ENCODE measurements around the gene RAB3IP.

RAB3IP gene

DNA sequence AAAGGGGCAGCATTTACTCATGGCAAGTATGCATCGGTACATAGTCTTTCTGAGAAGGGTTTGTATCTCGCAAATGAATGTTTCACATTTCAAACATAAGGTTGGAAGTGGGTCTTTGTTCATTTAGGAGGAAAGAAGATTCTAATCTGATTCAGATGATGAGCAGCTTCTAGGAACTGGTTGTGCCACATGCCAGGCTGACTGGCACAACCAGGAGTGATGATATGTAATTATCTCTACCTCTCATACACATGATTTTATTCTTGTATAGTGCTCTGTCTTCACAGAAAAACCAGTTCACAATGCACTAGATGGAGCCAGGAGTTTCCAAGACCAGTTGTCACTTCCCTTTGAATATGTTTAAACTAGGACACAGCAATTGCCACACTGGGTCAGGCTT, 25.8 kb upstream of the RAB3IP start:
- TF ChIP-seq POLR2AphosphoS5 (IDR thresholded peaks at IDR 0.05; ENCODE audit: low read depth, low read length): no peak
- no peak for TF ChIP-seq POLR2A (IDR thresholded peaks at IDR 0.05; ENCODE audit: low read depth, low read length)
- TF ChIP-seq TAF1 (IDR thresholded peaks at IDR 0.05; ENCODE audit: low read depth, low read length): no peak
- TF ChIP-seq SPI1 (IDR thresholded peaks at IDR 0.05; ENCODE audit: low read depth, low read length): no peak
- no peak for TF ChIP-seq PAX5 (IDR thresholded peaks at IDR 0.05; ENCODE audit: insufficient read depth, low read length, severe bottlenecking)
- no peak for TF ChIP-seq POU2F2 (IDR thresholded peaks at IDR 0.05; ENCODE audit: low read depth, low read length)
- FAIRE-seq (no peak), DNase-seq (ENCODE audit: insufficient read length, low spot score) (no peak)

DNA sequence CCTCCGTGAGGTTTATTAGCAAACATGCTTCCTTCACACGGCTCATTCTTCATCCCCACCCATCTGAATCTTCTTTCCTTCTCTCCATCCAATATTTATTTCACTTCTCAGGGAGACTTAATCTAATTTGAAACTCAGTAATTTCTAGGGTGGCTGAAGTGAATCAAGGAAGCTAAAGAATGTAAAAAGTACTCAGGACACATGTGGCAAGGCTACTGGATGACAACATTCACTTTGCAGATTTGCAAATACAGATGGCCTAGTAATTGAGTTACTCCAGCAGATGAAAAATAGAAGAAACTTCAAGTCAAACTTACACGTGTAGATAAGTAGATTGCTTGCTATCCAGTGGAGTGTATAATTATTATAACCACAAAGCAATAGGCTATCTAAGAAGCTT, 24.1 kb upstream of the RAB3IP start:
- FAIRE-seq: no peak
- TF ChIP-seq POU2F2 (IDR thresholded peaks at IDR 0.05; ENCODE audit: low read depth, low read length): no peak
- no peak for TF ChIP-seq SPI1 (IDR thresholded peaks at IDR 0.05; ENCODE audit: low read depth, low read length)
- no peak for TF ChIP-seq POLR2AphosphoS5 (IDR thresholded peaks at IDR 0.05; ENCODE audit: low read depth, low read length)
- TF ChIP-seq TAF1 (IDR thresholded peaks at IDR 0.05; ENCODE audit: low read depth, low read length): no peak
- TF ChIP-seq PAX5 (IDR thresholded peaks at IDR 0.05; ENCODE audit: insufficient read depth, low read length, severe bottlenecking): no peak
- no peak for TF ChIP-seq POLR2A (IDR thresholded peaks at IDR 0.05; ENCODE audit: low read depth, low read length)

DNA sequence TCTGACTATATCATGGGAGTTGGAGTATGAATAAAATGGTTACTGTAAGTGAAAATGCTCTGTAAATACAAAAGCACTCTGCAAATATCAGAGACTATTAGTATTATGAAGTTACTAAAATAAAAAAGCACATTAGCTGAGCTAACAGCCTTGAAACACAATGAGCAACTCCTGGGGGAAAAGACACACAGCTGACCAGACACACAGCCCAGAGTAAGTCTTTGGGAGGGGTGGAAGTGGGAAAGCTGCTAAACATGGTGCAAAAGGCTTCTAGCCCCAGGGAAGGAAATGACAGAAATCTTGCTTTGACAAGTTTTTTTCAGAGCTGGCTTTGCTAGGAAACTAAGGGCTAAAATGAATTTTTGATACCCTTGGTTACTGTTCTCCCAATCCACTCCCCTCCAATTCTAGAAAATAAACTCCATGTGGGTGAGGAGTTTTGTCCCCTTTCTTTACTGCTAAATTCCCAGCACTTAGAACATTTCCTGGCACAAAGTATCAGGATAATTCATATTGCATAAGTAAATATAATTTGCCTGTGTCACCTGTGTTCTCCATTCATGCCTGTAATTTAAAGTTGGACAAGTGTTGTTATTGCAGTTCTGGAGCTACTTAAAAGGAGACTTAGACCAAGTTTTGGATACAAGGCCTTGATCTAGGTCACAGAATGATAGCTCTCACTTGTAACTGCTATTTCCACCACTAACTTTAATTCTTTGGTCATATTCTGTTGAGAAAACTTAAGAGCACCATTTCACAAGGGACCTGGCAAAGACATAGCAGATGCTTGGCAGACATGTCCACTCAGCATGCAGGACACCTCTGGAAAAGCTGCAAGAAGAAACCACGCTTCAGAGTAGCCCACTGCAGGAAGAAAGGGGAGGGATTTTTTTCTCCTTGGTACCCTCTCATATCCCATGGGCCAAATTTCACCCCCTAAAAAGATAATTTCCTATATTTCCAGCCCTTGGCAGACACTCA, 19.0 kb upstream of the RAB3IP start:
- TF ChIP-seq POU2F2 (IDR thresholded peaks at IDR 0.05; ENCODE audit: low read depth, low read length) (no peak), SPI1 (IDR thresholded peaks at IDR 0.05; ENCODE audit: low read depth, low read length) (no peak), POLR2AphosphoS5 (IDR thresholded peaks at IDR 0.05; ENCODE audit: low read depth, low read length) (no peak), POLR2A (IDR thresholded peaks at IDR 0.05; ENCODE audit: low read depth, low read length) (no peak), PAX5 (IDR thresholded peaks at IDR 0.05; ENCODE audit: insufficient read depth, low read length, severe bottlenecking) (no peak), TAF1 (IDR thresholded peaks at IDR 0.05; ENCODE audit: low read depth, low read length) (no peak)
- DNase-seq (ENCODE audit: insufficient read length, low spot score) (no peak), FAIRE-seq (no peak)

More for the DNA sequence above, 24.1 kb upstream of the RAB3IP start:
- DNase-seq (ENCODE audit: insufficient read length, low spot score): no peak

DNA sequence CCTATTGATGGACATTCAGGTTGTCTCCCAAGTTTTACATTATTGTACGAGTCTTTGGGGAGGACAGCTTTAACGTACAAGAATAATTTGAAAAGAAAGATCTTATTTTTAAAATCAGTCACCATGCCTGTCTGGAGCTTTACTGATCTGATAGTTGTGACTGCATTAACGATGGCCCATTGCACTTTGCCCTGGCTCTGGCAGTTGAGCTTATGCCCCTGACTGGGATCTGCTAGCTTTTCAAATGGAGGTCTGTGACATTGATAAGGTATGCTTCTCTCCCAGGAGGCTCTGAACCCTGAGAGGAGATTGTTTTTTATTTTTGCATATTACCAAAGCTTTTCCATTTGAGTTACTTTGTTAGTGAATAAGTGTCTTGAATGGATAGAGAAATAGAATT, 17.9 kb upstream of the RAB3IP start:
- no peak for DNase-seq (ENCODE audit: insufficient read length, low spot score)
- TF ChIP-seq POLR2AphosphoS5 (IDR thresholded peaks at IDR 0.05; ENCODE audit: low read depth, low read length): no peak
- no peak for TF ChIP-seq POU2F2 (IDR thresholded peaks at IDR 0.05; ENCODE audit: low read depth, low read length)
- no peak for TF ChIP-seq TAF1 (IDR thresholded peaks at IDR 0.05; ENCODE audit: low read depth, low read length)
- no peak for TF ChIP-seq PAX5 (IDR thresholded peaks at IDR 0.05; ENCODE audit: insufficient read depth, low read length, severe bottlenecking)
- no peak for TF ChIP-seq SPI1 (IDR thresholded peaks at IDR 0.05; ENCODE audit: low read depth, low read length)
- no peak for TF ChIP-seq POLR2A (IDR thresholded peaks at IDR 0.05; ENCODE audit: low read depth, low read length)
- no peak for FAIRE-seq

DNA sequence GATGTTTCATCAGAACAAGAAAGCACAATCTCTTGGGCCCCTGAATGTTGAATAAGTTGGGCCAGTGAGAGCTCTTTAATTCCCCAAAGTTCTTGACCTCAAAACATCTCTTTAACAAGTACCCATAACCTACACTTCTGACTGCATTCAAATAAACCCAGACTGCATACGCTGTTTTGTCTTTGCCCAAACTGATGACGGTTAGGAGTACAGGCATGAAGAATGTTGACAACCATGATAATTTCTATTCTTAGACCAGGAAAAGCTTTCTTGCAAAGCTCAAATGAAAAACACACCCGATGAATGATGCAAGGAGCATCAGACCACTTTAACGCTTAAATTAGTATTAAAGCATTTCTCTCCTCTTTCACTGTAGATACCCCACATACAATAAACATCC, 11.7 kb upstream of the RAB3IP start:
- TF ChIP-seq POLR2AphosphoS5 (IDR thresholded peaks at IDR 0.05; ENCODE audit: low read depth, low read length): no peak
- no peak for TF ChIP-seq POU2F2 (IDR thresholded peaks at IDR 0.05; ENCODE audit: low read depth, low read length)
- TF ChIP-seq SPI1 (IDR thresholded peaks at IDR 0.05; ENCODE audit: low read depth, low read length): no peak
- no peak for DNase-seq (ENCODE audit: insufficient read length, low spot score)
- no peak for FAIRE-seq

DNA sequence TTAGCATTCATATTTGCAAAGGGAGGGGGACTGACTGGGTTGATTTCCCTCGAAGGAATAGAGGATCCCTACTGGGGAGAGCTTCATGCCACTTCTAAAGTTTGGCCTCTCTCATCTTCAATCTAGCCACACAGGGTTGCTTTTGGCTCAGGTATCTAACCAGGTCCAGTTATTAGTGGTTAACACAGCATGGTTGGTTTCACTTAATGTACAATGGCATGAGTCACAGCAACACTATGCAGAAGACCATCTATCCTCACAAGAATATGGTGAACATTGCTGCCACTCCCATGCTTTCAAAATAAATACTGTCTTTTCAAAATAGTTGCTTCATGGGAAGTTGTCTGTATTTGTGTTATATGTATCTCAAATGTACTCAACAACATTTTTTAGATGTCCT, 6.6 kb upstream of the RAB3IP start:
- DNase-seq (ENCODE audit: insufficient read length, low spot score): no peak
- FAIRE-seq: no peak
- TF ChIP-seq POLR2A (IDR thresholded peaks at IDR 0.05; ENCODE audit: low read depth, low read length) (no peak), SPI1 (IDR thresholded peaks at IDR 0.05; ENCODE audit: low read depth, low read length) (no peak), TAF1 (IDR thresholded peaks at IDR 0.05; ENCODE audit: low read depth, low read length) (no peak), PAX5 (IDR thresholded peaks at IDR 0.05; ENCODE audit: insufficient read depth, low read length, severe bottlenecking) (no peak), POU2F2 (IDR thresholded peaks at IDR 0.05; ENCODE audit: low read depth, low read length) (no peak), POLR2AphosphoS5 (IDR thresholded peaks at IDR 0.05; ENCODE audit: low read depth, low read length) (no peak)

DNA sequence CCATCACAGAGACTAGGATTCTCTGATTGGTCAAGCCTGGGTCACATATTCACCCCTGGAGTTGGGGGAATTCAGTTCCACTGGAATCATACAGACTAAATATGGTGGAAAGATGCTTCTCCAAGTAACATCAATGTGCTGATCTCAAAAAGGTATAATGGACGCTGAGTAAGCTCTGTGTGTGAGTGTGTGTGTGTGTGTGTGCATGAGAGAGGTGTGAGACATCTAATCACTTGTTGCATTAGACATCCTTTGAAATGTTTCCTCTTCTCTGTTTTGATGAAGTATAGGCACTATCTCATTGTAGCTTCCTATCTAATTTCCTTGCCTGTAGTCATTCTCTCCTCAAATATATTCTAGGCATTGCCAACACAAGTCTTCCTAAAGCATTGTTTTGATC, 5.0 kb upstream of the RAB3IP start:
- no peak for FAIRE-seq
- no peak for TF ChIP-seq POLR2AphosphoS5 (IDR thresholded peaks at IDR 0.05; ENCODE audit: low read depth, low read length)
- no peak for TF ChIP-seq POLR2A (IDR thresholded peaks at IDR 0.05; ENCODE audit: low read depth, low read length)
- TF ChIP-seq TAF1 (IDR thresholded peaks at IDR 0.05; ENCODE audit: low read depth, low read length): no peak
- no peak for TF ChIP-seq POU2F2 (IDR thresholded peaks at IDR 0.05; ENCODE audit: low read depth, low read length)
- no peak for TF ChIP-seq PAX5 (IDR thresholded peaks at IDR 0.05; ENCODE audit: insufficient read depth, low read length, severe bottlenecking)
- TF ChIP-seq SPI1 (IDR thresholded peaks at IDR 0.05; ENCODE audit: low read depth, low read length): no peak
- no peak for DNase-seq (ENCODE audit: insufficient read length, low spot score)

DNA sequence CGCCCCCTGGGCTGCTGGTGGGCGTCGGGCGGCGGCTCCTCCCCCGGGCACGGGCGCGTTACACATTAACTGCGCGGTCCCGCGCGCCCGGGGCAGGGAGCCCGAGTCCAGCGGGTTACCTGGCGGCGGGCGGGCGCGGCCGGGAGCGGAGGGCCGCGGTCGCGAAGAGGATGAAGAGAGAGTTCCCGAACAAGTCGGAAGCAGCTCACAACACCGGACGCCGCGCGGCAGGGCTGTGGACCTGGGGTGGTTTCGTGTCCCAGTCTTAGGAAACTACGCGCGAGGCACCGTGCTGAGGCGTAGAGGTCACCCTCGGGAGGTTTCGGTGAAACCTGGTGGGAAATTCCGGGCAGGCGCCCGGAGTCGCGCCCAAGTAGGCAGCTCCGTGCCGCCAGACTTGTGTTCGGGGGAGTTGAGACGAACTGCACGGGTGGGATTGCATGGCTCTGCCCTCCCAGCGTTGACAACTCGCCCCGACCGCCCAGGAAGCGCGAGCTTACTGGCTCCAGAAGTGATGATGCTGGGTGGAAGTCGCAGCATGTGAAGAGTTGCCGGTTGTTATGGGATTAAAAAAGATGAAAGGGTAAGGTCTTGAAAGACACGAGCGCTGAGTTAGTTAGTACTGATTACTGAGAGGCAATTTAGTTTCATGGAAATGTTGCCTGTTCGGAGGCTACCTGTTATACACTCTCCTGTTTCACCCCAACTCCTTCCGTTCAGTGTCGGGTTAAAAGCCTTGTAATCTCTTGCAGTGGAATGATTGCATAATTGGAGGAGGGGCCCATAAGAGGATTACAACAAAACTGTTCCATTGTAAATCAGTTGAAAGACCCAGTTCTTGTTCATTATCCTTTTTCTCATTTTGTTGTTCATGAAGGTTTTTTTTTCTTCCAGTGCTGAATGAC, 879 bp downstream of the RAB3IP start:
- DNase-seq (ENCODE audit: insufficient read length, low spot score) (peak; percentile 29), FAIRE-seq (peak; percentile 80)
- TF ChIP-seq PAX5 (IDR thresholded peaks at IDR 0.05; ENCODE audit: insufficient read depth, low read length, severe bottlenecking) (no peak), POU2F2 (IDR thresholded peaks at IDR 0.05; ENCODE audit: low read depth, low read length) (no peak), TAF1 (IDR thresholded peaks at IDR 0.05; ENCODE audit: low read depth, low read length) (no peak), POLR2A (IDR thresholded peaks at IDR 0.05; ENCODE audit: low read depth, low read length) (no peak), POLR2AphosphoS5 (IDR thresholded peaks at IDR 0.05; ENCODE audit: low read depth, low read length) (no peak), SPI1 (IDR thresholded peaks at IDR 0.05; ENCODE audit: low read depth, low read length) (no peak)

DNA sequence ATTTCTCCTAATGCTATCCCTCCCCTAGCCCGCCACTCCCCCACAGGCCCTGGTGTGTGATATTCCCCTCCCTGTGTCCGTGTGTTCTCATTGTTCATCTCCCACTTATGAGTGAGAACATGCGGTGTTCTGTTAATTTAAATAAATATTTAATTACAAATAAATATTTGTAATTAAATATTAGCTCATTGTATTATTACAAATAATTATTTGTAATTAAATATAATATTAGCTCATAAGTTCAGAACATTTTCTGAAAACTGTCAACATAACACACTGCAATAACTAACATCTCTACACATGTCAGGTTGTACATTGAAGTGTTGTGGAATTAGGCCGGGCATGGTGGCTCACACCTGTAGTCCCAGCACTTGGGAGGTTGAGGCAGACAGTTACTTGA, 5.4 kb downstream of the RAB3IP start:
- no peak for FAIRE-seq
- no peak for TF ChIP-seq POU2F2 (IDR thresholded peaks at IDR 0.05; ENCODE audit: low read depth, low read length)
- no peak for TF ChIP-seq POLR2AphosphoS5 (IDR thresholded peaks at IDR 0.05; ENCODE audit: low read depth, low read length)
- TF ChIP-seq PAX5 (IDR thresholded peaks at IDR 0.05; ENCODE audit: insufficient read depth, low read length, severe bottlenecking): no peak
- TF ChIP-seq SPI1 (IDR thresholded peaks at IDR 0.05; ENCODE audit: low read depth, low read length): no peak
- no peak for DNase-seq (ENCODE audit: insufficient read length, low spot score)

Data from GM12891 (cell line).